Measurements from ENCODE around the gene ZNF764. TPM values are rescaled to one million over a fixed set of nuclear protein-coding genes. Genes with fewer than 3 reads are reported as not detected.
A peak's percentile ranks its signal among the peaks of the same experiment; 100 is the strongest.

Gene ZNF764
- total RNA-seq, 4 donors from 2014 or later, result 4.7 to 8.3 (median 7.2) TPM

DNA sequence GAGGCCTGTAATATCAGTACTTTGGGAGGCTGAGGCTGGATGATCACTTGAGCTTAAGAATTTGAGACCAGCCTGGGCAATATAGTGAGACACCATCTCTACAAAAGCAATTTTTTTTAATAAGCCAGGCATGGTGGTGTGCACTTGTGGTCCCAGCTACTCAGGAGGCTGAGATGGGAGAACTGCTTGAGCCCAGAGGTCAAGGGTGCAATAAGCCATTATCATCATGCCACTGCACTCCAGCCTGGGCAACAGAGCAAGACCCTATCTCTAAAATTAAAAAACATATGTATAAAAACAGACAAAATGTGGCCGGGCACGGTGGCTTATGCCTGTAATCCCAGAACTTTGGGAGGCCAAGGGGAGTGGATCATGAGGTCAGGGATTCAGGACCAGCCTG, 30.5 kb upstream of the ZNF764 start:
- Histone ChIP-seq H3K9me3 (no peaks in the 10 kb centered on the region), H3K36me3 (peaks cover 0 to 4% (median 0%) of the 10 kb centered on the region in 3 donors), H3K4me1 (peaks cover 16 to 27% (median 19%) of the 10 kb centered on the region in 3 donors), H3K4me3 (no peak overlapping the region), H3K27me3 (no peaks in the 10 kb centered on the region), H3K27ac (no peak overlapping the region)
- TF ChIP-seq, protein P1, sequence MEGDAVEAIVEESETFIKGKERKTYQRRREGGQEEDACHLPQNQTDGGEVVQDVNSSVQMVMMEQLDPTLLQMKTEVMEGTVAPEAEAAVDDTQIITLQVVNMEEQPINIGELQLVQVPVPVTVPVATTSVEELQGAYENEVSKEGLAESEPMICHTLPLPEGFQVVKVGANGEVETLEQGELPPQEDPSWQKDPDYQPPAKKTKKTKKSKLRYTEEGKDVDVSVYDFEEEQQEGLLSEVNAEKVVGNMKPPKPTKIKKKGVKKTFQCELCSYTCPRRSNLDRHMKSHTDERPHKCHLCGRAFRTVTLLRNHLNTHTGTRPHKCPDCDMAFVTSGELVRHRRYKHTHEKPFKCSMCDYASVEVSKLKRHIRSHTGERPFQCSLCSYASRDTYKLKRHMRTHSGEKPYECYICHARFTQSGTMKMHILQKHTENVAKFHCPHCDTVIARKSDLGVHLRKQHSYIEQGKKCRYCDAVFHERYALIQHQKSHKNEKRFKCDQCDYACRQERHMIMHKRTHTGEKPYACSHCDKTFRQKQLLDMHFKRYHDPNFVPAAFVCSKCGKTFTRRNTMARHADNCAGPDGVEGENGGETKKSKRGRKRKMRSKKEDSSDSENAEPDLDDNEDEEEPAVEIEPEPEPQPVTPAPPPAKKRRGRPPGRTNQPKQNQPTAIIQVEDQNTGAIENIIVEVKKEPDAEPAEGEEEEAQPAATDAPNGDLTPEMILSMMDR (IDR thresholded peaks at IDR 0.05), result no peak
- no peak for TF ChIP-seq POLR2A (IDR thresholded peaks at IDR 0.05)
- 96 to 97% methylated on average over 2 of the region's 2 CpGs for WGBS, 2 donors
- DNase-seq, result no peak
- intact Hi-C loops (cut with DNase I), result loop anchor here (10.0 kb wide), 1 partner anchor 56 kb away; no protein-coding TSS in a partner anchor

GRCh38 chr16:30585400-30586191, 27.4 kb upstream of the ZNF764 start, which contains the start of gene ZNF785:
Gene ZNF785 (minus strand): TSS chr16:30585697. CDS start chr16:30585611, 86 bp downstream.
- intact Hi-C loops (cut with DNase I), result loop anchor here (10.0 kb wide), 1 partner anchor 59 kb away; no protein-coding TSS in a partner anchor

GRCh38 chr16:30585022-30585399, 26.8 kb upstream of the ZNF764 start:
- Histone ChIP-seq H3K4me3 (peak overlapping the region; percentile 56 to 96 (median 80)), H3K4me1 (peaks cover 16 to 49% (median 19%) of the 10 kb centered on the region in 3 donors), H3K36me3 (peaks cover 10 to 34% (median 12%) of the 10 kb centered on the region in 3 donors), H3K27ac (peak overlapping the region; percentile 86 to 96 (median 96)), H3K9me3 (no peaks in the 10 kb centered on the region), H3K27me3 (no peaks in the 10 kb centered on the region)
- TF ChIP-seq, protein P1 (IDR thresholded peaks at IDR 0.05), result no peak
- no peak for TF ChIP-seq POLR2A (IDR thresholded peaks at IDR 0.05)
- no peak for DNase-seq
- intact Hi-C loops (cut with DNase I), result loop anchor here (10.0 kb wide), 1 partner anchor 60 kb away; no protein-coding TSS in a partner anchor
- WGBS, 2 donors, result 0% methylated on average over 2 to 4 of the region's 23 CpGs

More at GRCh38 chr16:30585400-30586191, 27.4 kb upstream of the ZNF764 start, which contains the start of gene ZNF785:
- Histone ChIP-seq H3K36me3 (peaks cover 10 to 33% (median 12%) of the 10 kb centered on the region in 3 donors), H3K4me1 (peaks cover 16 to 48% (median 19%) of the 10 kb centered on the region in 3 donors), H3K27me3 (no peaks in the 10 kb centered on the region), H3K27ac (peak within 1 kb of the TSS; percentile 86 to 96 (median 96)), H3K4me3 (peak within 1 kb of the TSS; percentile 56 to 96 (median 80)), H3K9me3 (no peaks in the 10 kb centered on the region)
- peak; percentile 74 for DNase-seq
- TF ChIP-seq, protein P1 (IDR thresholded peaks at IDR 0.05), result peak in 5 of 6 experiments; percentile 32 to 63 (median 33)
- TF ChIP-seq POLR2A (IDR thresholded peaks at IDR 0.05), result peak in 1 of 4 donors; percentile 32
- WGBS, 2 donors, result 0% methylated on average over 10 to 16 of the region's 50 CpGs

DNA sequence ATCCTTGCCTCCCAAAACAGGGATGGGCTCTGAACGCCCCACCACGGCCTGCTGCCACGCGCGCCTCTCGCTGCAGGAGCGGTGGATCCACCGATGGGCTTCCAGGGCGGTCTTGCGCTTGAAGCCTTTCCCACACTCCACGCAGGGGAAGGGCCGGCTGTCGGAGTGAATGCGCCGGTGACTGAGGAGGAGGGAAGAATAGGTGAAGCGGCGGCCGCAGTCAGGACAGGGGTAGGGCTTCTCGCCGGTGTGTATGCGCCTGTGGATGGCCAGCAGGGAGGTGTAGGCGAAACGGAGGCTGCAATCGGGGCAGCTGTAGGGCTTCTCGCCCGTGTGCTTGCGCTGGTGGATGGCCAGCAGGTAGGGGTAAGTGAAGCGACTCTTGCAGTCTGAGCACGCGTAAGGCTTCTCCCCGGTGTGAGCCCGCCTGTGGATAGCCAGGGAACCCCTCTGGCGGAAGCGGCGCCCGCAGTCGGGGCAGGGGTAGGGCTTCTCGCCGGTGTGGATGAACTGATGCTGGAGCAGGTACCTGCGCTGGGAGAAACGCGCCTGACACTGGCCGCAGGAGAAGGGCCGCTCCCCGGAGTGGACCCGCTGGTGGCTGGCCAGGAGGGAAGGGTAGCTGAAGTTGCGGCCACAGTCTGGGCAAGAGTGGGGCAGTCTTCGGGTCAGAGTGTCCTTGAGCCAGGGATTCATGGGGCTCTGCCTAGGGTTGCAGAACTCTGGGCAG, 24.6 kb upstream of the ZNF764 start:
- H3K36me3 ChIP-seq, result peaks cover 12 to 54% (median 13%) of the 10 kb centered on the region in 3 donors
- H3K4me3 ChIP-seq, result no peak overlapping the region
- TF ChIP-seq, protein P1 (IDR thresholded peaks at IDR 0.05), result no peak
- DNase-seq, result no peak
- no peaks in the 10 kb centered on the region for H3K27me3 ChIP-seq
- no peak overlapping the region for H3K27ac ChIP-seq
- intact Hi-C loops (cut with DNase I), result loop anchor here (10.0 kb wide), 1 partner anchor 62 kb away; no protein-coding TSS in a partner anchor
- H3K4me1 ChIP-seq, result peaks cover 16 to 49% (median 19%) of the 10 kb centered on the region in 3 donors
- no peaks in the 10 kb centered on the region for H3K9me3 ChIP-seq
- 92 to 96% methylated on average over 13 to 38 of the region's 48 CpGs for WGBS, 2 donors

Data from esophagus squamous epithelium (tissue), 5 donors.